Esophagus mucosa (tissue), 1 donor: ENCODE results near the gene PYROXD2. TPM values are rescaled to one million over a fixed set of nuclear protein-coding genes. Genes with fewer than 3 reads are reported as not detected.
"Not testable (repeated sequence)": the region's sequence is repeated elsewhere in the genome, so short reads cannot be mapped to it uniquely, and the experiment has no call there.

Source experiments
- ATAC-seq: fragments of 200-7000 bp; cut with Tn5 transposase; one replicate; pipeline ENCODE4 v1.9.1; 2020
- total RNA-seq: library from RNA; stranded (reverse); gene quantifications from one replicate; pipeline ENCODE4 v1.2.4, GENCODE V29; 2023
- donor health status: DM: yes; HTN: yes; CAD: no.

The PYROXD2 gene
- total RNA-seq, 1 donor from 2014 or later: 1.5 TPM

GRCh38 chr10:98390406-98390805 lies 24.6 kb downstream of the PYROXD2 start:
- ATAC-seq: no peak

GRCh38 chr10:98389398-98389797 lies 25.6 kb downstream of the PYROXD2 start:
- ATAC-seq: no peak

GRCh38 chr10:98388101-98388655 lies 26.8 kb downstream of the PYROXD2 start:
- no peak for ATAC-seq

- ATAC-seq: no peak
Measured at GRCh38 chr10:98384531-98385133, 30.4 kb downstream of the PYROXD2 start.

- no peak for ATAC-seq
Measured at GRCh38 chr10:98383869-98384268, 31.1 kb downstream of the PYROXD2 start.

- not testable (repeated sequence) for ATAC-seq
Measured at GRCh38 chr10:98383134-98383667, 31.8 kb downstream of the PYROXD2 start.

- ATAC-seq: no peak
Measured at GRCh38 chr10:98382691-98383101, 32.3 kb downstream of the PYROXD2 start.

GRCh38 chr10:98380493-98381339 lies 34.3 kb downstream of the PYROXD2 start:
- ATAC-seq: no peak

GRCh38 chr10:98378722-98379121 lies 36.3 kb downstream of the PYROXD2 start:
- ATAC-seq: no peak

GRCh38 chr10:98377536-98377935 lies 37.4 kb downstream of the PYROXD2 start:
- ATAC-seq: no peak

GRCh38 chr10:98377001-98377400 lies 38.0 kb downstream of the PYROXD2 start:
- no peak for ATAC-seq

- ATAC-seq: no peak
Measured at GRCh38 chr10:98376485-98376884, 38.5 kb downstream of the PYROXD2 start.

- peak; percentile 78 for ATAC-seq
Measured at GRCh38 chr10:98374217-98374985, 40.6 kb downstream of the PYROXD2 start.

- no peak for ATAC-seq
Measured at GRCh38 chr10:98373260-98374040, 41.5 kb downstream of the PYROXD2 start.

- no peak for ATAC-seq
Measured at GRCh38 chr10:98370831-98371820, 43.9 kb downstream of the PYROXD2 start.

GRCh38 chr10:98369801-98370200 lies 45.2 kb downstream of the PYROXD2 start:
- no peak for ATAC-seq

GRCh38 chr10:98368644-98369043 lies 46.3 kb downstream of the PYROXD2 start:
- no peak for ATAC-seq

- ATAC-seq: peak; percentile 24
Measured at GRCh38 chr10:98367604-98368451, 47.2 kb downstream of the PYROXD2 start.

- ATAC-seq: no peak
Measured at GRCh38 chr10:98366062-98366530, 48.9 kb downstream of the PYROXD2 start.
